Stimulated activated CD8-positive, alpha-beta memory T cell treated with anti-CD3 and anti-CD28 coated beads, Interleukin-12 subunit alpha, Interleukin-12 subunit beta, amount 100 ng/mL, for 1 hour (primary cell): ENCODE measurements around the gene RMI2.
"Not testable (repeated sequence)": the region's sequence is repeated elsewhere in the genome, so short reads cannot be mapped to it uniquely, and the experiment has no call there.

Experiments
- DNase-seq: peaks from one replicate; pipeline ENCODE4 v3.0.0-alpha.2; 2020; ENCODE audit warnings: low read depth

RMI2 gene

GRCh38 chr16:11345040-11345862, at the start of gene RMI2:
RMI2 (plus strand) TSS chr16:11345459; CDS start chr16:11345472, 13 bp downstream.
- peak; percentile 93 for DNase-seq

DNA sequence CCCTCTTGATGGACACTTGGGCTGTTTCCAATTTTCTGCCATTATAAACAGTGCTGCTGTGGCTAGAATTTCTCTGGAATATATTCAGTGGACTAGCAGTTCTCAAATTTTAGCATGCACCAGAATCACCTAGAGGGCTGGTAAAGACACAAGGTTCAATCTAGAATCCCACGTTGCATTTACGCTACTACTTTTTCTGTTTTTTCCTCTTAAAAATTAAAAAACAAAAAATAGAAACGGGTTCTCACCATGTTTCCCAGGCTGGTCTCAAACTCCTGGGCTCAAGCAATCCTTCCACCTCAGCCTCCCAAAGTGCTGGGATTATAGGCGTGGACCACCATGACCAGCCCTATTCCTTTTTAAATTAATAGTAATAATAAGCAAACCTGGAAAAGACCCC, 49.6 kb upstream of the RMI2 start:
- no peak for DNase-seq

DNA sequence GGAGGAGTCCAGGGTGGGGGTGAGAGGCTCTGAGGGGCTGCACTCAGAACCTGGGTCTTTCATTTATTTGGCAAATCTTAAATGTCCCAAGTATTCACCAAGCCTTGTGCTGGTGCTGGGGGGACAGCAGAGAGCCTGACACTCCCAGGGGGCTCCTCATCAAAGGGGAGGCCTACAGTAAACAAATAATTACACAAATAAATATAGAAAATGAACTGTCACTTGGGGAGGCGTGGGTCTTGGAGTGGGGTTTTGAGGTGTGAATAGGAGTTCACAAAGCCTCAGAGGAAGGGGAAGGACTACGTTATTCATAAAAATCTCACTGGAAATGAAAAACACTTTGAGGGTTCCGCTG, 48.9 kb upstream of the RMI2 start:
- no peak for DNase-seq

- DNase-seq = no peak
These were observed 48.4 kb upstream of the RMI2 start for GRCh38 chr16:11296706-11297491.

DNA sequence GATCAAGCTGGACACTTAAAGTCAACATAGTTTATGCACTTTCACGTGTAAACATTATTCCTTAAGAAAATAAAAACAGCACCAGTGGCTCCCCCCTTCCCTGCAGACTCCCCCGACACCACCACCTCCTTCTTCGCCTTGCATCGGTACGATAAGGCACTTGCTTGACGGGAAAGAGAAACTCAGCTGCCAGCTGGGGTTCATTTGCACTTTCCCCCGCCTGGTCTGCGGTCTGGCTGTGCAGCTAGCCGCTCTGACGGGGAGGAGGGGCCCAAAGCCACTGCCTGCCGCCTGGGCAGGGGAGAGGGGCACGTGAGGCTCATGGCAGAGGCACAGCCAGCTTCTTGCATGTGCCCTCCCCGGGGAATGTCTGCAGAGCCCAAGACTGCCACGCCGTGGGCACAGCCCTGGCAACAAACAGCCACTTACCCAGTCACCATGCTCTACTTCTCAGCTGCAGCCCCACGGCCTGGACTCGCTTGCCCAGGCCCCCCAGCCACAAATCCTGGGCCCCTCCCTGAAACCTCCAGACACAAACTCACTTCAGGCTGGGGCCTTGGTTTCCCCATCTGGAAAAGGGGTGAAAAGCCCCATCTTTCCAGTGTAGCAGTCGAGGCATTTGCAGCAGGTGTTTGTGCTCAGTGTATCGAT, 47.6 kb upstream of the RMI2 start:
- peak; percentile 39 for DNase-seq

GRCh38 chr16:11298143-11298900, 46.9 kb upstream of the RMI2 start:
- DNase-seq = no peak

DNA sequence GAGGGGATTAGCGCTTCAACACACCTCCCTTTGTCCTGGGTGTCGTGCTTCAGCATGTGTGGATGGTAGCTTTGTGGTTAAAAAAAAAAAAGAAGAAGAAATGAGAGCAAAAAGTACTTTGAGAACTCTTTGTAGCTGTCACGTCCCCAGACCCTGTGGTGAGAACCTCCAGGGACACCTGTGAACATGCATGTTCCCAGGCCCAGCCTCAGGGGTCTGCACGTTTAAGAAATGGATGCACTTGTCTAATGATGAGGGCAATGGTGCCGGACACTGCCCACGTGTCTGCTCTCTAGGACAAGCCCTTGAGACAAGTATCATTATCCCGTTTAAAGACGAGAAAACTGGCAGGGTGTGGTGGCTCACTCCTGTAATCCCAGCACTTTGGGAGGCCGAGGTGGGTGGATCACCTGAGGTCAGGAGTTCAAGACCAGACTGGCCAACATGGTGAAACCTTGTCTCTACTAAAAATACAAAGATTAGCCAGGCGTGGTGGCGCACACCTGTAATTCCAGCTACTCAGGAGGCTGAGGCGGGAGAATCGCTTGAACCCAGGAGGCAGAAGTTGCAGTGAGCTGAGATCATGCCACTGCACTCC, 46.2 kb upstream of the RMI2 start:
- not testable (repeated sequence) for DNase-seq

GRCh38 chr16:11299865-11300559, 45.2 kb upstream of the RMI2 start:
- DNase-seq = no peak

GRCh38 chr16:11300560-11300892, 44.7 kb upstream of the RMI2 start:
- DNase-seq = no peak

GRCh38 chr16:11301645-11302501, 43.4 kb upstream of the RMI2 start:
- no peak for DNase-seq

- no peak for DNase-seq
These were observed 42.3 kb upstream of the RMI2 start for GRCh38 chr16:11302977-11303376.

GRCh38 chr16:11303405-11304138, 41.7 kb upstream of the RMI2 start:
- no peak for DNase-seq

GRCh38 chr16:11306381-11306780, 38.9 kb upstream of the RMI2 start:
- no peak for DNase-seq

GRCh38 chr16:11306997-11307638, 38.1 kb upstream of the RMI2 start:
- no peak for DNase-seq

DNA sequence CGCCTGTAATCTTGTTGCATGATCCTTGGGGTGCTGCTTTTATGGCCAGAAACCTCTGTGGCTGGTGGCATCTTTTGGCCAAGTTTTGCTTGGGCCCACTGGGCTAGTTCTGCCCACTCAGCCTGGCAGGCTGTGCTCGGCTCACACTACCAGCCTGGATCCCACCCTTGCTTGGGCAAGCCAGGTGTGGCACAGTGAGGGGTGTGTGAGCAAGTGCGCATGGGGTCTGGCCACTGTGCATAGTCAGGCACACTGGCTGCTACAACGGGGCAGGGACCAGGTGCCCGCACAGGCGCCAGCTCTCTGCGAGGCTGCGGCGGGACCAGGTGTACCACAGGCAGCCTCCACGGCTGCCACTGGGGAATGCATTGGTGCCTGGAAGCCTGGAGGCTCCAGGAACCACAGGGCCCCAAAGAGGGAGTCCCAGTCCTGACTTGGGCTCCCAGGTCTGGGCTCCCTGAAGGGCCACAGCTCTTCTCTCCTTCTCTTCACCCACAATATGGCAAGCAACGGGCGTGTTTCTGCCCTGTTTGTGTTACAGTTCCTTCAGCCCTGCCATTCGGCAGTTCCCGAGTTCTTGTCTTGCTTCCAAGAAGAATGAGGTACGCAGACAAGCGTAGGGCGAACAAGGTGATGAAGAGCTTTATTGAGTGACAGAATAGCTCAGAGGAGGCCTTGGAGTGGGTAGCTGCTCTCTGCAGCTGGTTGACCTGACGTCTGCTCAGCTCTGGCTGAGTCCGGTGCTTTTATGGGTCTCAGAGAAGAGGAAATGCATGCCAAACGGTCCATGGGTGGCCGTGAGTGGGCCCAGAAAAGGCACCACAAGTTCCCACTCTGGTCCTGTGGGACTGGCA, 37.4 kb upstream of the RMI2 start:
- DNase-seq = no peak

- DNase-seq = no peak
These were observed 36.6 kb upstream of the RMI2 start for GRCh38 chr16:11308493-11309283.
